ENCODE data around the gene CYP27B1. TPM values are rescaled to one million over a fixed set of nuclear protein-coding genes. Genes with fewer than 3 reads are reported as not detected.

Gene CYP27B1
- total RNA-seq, 2 experiments from 2014 or later: 6.9 to 7.1 TPM

GRCh38 chr12:57751432-57751787 lies 15.5 kb downstream of the CYP27B1 start:
- Histone ChIP-seq H2AFZ (ENCODE audit: low read length) (no peak overlapping the region; the same call in 1 of the 2 replicates), H3K79me2 (ENCODE audit: insufficient read depth, low read depth, low read length) (peaks cover 32% of the 10 kb centered on the region), H4K20me1 (ENCODE audit: insufficient read depth, low read length) (no peaks in the 10 kb centered on the region), H3K27ac (ENCODE audit: low read depth, low read length, poor library complexity, severe bottlenecking) (peak overlapping the region; percentile 42), H3K4me1 (ENCODE audit: insufficient read depth, low read length, poor library complexity, severe bottlenecking) (peaks cover 34% of the 10 kb centered on the region), H3K9me3 (ENCODE audit: low read length) (no peaks in the 10 kb centered on the region), H3K36me3 (ENCODE audit: insufficient read depth, low read length) (peaks cover 50% of the 10 kb centered on the region), H3K4me2 (ENCODE audit: low read length) (peak overlapping the region; percentile 89), H3K9me2 (ENCODE audit: insufficient read depth, low read length) (no peaks in the 10 kb centered on the region), H3K4me3 (ENCODE audit: low read depth, low read length, poor library complexity, severe bottlenecking) (peak overlapping the region; percentile 92)
- DNase-seq (ENCODE audit: low spot score): no peak
- ChIA-PET CTCF (ENCODE audit: unreplicated experiment) (interaction anchor here (0.5 kb wide), 1 partner anchor 190 kb away, joined by 4 read pairs; no protein-coding TSS in a partner anchor), POLR2A (interaction anchor here (0.7 to 1.2 kb wide), 2 partner anchors 10 to 99 kb away, joined by 3 to 4 read pairs; no protein-coding TSS in a partner anchor)
- intact Hi-C loops (cut with micrococcal nuclease; ENCODE audit: unreplicated experiment): loop anchor here (5.0 kb wide), 2 partner anchors 229 to 509 kb away; partner anchors contain the start of genes DDIT3 and MBD6
- no TSS peak for BruUV-seq (replicated peaks)
- no peak for TF ChIP-seq EZH2phosphoT487 (IDR thresholded peaks at IDR 0.05; ENCODE audit: borderline replicate concordance, low read depth, low read length)
- no peak for TF ChIP-seq CTCF (conservative IDR thresholded peaks at IDR 0.05; ENCODE audit: low read length)

GRCh38 chr12:57750561-57751431 lies 16.1 kb downstream of the CYP27B1 start:
- POLR2A ChIA-PET: interaction anchor here (1.2 kb wide), 1 partner anchor 10 kb away, joined by 4 read pairs; no protein-coding TSS in a partner anchor
- H3K9me2 ChIP-seq (ENCODE audit: insufficient read depth, low read length): no peaks in the 10 kb centered on the region

More at GRCh38 chr12:57750561-57751431, 16.1 kb downstream of the CYP27B1 start:
- Histone ChIP-seq H2AFZ (ENCODE audit: low read length) (no peak overlapping the region), H3K36me3 (ENCODE audit: insufficient read depth, low read length) (peaks cover 56% of the 10 kb centered on the region), H4K20me1 (ENCODE audit: insufficient read depth, low read length) (no peaks in the 10 kb centered on the region), H3K79me2 (ENCODE audit: insufficient read depth, low read depth, low read length) (peaks cover 32% of the 10 kb centered on the region), H3K27ac (ENCODE audit: low read depth, low read length, poor library complexity, severe bottlenecking) (peak overlapping the region; percentile 42), H3K9me3 (ENCODE audit: low read length) (no peaks in the 10 kb centered on the region), H3K4me3 (ENCODE audit: low read depth, low read length, poor library complexity, severe bottlenecking) (peak overlapping the region; percentile 92), H3K4me1 (ENCODE audit: insufficient read depth, low read length, poor library complexity, severe bottlenecking) (peaks cover 31% of the 10 kb centered on the region), H3K4me2 (ENCODE audit: low read length) (peak overlapping the region; percentile 89)
- intact Hi-C loops (cut with micrococcal nuclease; ENCODE audit: unreplicated experiment): loop anchor here (5.0 kb wide), 2 partner anchors 228 to 508 kb away; partner anchors contain the start of genes DDIT3 and MBD6
- no peak for TF ChIP-seq CTCF (conservative IDR thresholded peaks at IDR 0.05; ENCODE audit: low read length)
- TF ChIP-seq EZH2phosphoT487 (IDR thresholded peaks at IDR 0.05; ENCODE audit: borderline replicate concordance, low read depth, low read length): no peak
- no peak for DNase-seq (ENCODE audit: low spot score)
- BruUV-seq (replicated peaks): no TSS peak
- CTCF ChIA-PET (ENCODE audit: unreplicated experiment): no interaction called here
